ENCODE results near the gene FBXO47.
"Not testable (repeated sequence)": the region's sequence is repeated elsewhere in the genome, so short reads cannot be mapped to it uniquely, and the experiment has no call there.

The FBXO47 gene

DNA sequence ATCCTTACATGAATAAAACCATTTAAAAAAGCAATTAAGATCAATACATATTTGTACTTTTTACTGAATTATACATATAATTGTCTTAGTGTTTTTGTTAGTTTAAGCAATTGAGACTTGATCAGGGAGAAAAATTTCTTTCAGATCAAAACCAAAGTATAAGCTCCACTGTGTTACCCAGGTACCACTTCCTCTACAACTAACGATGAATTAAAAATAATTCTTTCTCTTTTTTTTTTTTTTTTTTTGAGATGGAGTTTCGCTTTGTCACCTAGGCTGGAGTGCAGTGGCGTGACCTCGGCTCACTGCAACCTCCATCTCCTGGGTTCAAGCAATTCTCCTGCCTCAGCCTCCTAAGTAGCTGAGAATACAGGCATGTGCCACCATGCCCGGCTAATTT, 6.8 kb downstream of the FBXO47 start:
- DNase-seq (ENCODE audit: low read depth) = no peak
- no peak overlapping the region for H3K4me3 ChIP-seq (ENCODE audit: control insufficient read depth, low read depth, low read length)
- TF ChIP-seq, protein P1, sequence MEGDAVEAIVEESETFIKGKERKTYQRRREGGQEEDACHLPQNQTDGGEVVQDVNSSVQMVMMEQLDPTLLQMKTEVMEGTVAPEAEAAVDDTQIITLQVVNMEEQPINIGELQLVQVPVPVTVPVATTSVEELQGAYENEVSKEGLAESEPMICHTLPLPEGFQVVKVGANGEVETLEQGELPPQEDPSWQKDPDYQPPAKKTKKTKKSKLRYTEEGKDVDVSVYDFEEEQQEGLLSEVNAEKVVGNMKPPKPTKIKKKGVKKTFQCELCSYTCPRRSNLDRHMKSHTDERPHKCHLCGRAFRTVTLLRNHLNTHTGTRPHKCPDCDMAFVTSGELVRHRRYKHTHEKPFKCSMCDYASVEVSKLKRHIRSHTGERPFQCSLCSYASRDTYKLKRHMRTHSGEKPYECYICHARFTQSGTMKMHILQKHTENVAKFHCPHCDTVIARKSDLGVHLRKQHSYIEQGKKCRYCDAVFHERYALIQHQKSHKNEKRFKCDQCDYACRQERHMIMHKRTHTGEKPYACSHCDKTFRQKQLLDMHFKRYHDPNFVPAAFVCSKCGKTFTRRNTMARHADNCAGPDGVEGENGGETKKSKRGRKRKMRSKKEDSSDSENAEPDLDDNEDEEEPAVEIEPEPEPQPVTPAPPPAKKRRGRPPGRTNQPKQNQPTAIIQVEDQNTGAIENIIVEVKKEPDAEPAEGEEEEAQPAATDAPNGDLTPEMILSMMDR (IDR thresholded peaks at IDR 0.05; ENCODE audit: control insufficient read depth, insufficient read depth, low read depth, low read length, missing control alignments) = no peak

DNA sequence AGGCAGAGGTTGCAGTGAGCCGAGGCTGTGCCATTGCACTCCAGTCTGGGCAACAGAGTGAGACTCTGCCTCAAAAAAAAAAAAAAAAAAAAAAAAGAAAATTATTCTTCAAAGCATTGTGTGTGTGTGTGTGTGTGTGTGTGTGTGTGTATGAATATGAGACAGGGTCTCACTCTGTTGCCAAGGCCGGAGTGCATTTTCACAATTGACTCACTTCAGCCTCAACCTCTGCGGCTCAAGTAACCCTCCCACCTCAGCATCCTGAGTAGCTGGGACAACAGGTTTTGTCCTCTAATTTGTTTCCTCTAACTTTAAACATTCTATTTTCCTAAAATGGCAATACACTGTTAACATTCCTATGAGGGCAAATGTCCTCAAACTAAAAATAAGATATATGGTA, 7.7 kb downstream of the FBXO47 start:
- DNase-seq (ENCODE audit: low read depth) = no peak
- TF ChIP-seq, protein P1 (IDR thresholded peaks at IDR 0.05; ENCODE audit: control insufficient read depth, insufficient read depth, low read depth, low read length, missing control alignments) = no peak

DNA sequence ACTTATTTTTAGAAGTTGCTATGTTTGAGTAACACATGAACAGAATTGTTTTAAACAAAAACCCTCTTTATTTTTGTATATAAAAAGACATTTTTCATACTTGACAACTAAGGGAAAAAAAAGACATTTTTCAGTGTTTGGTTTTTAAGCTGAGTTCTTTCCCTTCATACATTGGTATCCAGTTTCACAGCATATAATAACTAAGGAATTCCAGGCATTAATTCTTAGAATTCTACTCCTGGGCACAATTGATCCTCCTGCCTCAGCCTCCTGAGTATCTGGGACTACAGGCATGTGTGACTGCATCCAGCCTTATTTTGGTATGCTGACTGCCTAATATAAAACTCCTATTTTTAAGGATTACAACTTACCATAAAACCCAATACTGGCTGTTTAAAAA, 8.4 kb downstream of the FBXO47 start:
- TF ChIP-seq, protein P1 (IDR thresholded peaks at IDR 0.05; ENCODE audit: control insufficient read depth, insufficient read depth, low read depth, low read length, missing control alignments) = no peak
- no peak for DNase-seq (ENCODE audit: low read depth)
- no peak overlapping the region for H3K4me3 ChIP-seq (ENCODE audit: control insufficient read depth, low read depth, low read length)

More for the DNA sequence above, 7.7 kb downstream of the FBXO47 start:
- no peak overlapping the region for H3K4me3 ChIP-seq (ENCODE audit: control insufficient read depth, low read depth, low read length)

DNA sequence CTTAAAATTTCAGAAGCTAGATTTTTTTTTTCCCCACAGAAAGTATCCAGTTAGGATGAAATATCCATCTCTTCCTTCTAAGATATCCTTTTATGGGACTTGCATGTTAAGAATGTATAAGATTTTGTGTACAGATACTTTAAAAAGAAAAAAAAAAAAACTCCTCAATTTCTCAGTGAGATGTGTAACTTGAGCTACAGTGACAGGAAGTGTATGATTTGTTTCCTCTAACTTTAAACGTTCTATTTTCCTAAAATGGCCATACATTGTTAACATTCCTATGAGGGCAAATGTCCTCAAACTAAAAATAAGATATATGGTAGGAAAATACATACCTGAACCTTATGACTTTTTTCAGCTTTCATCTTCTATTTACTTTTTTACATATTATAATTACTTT, 8.9 kb downstream of the FBXO47 start:
- no peak for DNase-seq (ENCODE audit: low read depth)
- H3K4me3 ChIP-seq (ENCODE audit: control insufficient read depth, low read depth, low read length) = no peak overlapping the region
- TF ChIP-seq, protein P1 (IDR thresholded peaks at IDR 0.05; ENCODE audit: control insufficient read depth, insufficient read depth, low read depth, low read length, missing control alignments) = no peak

DNA sequence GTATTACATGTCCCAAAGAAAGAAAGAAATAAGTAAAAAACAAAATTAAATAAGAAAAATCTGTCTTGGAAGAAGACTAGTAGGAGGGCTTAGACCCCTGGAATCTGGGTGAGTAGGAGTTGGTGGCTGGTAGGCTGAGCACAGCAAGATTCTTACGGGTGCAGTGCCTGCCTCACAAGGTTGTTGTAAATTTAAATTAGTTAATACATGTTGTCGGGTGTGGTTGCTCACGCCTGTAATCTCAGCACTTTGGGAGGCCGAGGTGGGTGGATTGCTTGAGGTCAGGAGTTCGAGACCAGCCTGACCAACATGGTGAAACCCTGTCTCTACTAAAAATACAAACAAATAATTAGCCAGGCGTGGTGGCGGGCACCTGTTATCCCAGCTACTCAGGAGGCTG, 13.4 kb downstream of the FBXO47 start:
- DNase-seq (ENCODE audit: low read depth) = not testable (repeated sequence)

DNA sequence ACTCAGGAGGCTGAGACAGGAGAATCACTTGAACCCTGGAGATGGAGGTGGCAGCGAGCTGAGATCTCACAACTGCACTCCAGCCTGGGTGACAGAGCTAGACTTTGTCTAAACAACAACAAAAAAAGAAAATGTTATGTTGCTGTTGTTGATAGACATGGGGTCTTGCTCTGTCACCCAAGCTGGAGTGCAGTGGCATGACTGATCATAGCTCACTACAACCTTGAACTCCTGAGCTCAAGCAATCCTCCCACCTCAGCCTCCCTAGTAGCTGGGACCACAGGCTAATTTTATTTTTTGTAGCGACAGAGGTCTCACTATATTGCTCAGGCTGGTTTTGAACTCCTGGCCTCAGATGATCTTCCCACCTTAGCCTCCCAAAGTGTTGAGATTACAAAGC, 20.0 kb downstream of the FBXO47 start:
- DNase-seq (ENCODE audit: low read depth) = no peak
- TF ChIP-seq, protein P1 (IDR thresholded peaks at IDR 0.05; ENCODE audit: control insufficient read depth, insufficient read depth, low read depth, low read length, missing control alignments) = no peak
- no peak overlapping the region for H3K4me3 ChIP-seq (ENCODE audit: control insufficient read depth, low read depth, low read length)

More for the DNA sequence above, 13.4 kb downstream of the FBXO47 start:
- not testable (repeated sequence) for H3K4me3 ChIP-seq (ENCODE audit: control insufficient read depth, low read depth, low read length)

DNA sequence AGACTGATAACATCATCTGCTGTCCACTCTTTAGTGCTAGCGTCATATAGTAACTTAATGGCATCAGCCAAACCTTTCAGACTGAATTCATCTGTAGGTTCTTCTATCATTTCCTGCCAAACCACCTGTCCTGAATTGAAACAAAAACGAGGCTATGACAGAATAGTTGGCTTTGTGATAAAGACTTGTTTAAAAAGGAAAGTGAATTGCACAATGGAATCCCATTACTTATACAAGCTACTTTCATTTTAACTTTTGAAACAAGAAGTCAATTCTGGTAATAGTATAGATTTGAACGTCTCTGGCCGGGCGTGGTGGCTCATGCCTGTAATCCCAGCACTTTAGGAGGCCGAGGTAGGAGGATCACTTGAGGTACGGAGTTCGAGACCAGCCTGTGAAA, 23.6 kb downstream of the FBXO47 start:
- TF ChIP-seq, protein P1 (IDR thresholded peaks at IDR 0.05; ENCODE audit: control insufficient read depth, insufficient read depth, low read depth, low read length, missing control alignments) = no peak
- DNase-seq (ENCODE audit: low read depth) = no peak
- H3K4me3 ChIP-seq (ENCODE audit: control insufficient read depth, low read depth, low read length) = no peak overlapping the region

Data from AG09309 (cell line).